Occipital lobe (tissue), 2 donors: ENCODE measurements around the gene PKN1. TPM values are rescaled to one million over a fixed set of nuclear protein-coding genes. Genes with fewer than 3 reads are reported as not detected.
"Not testable (repeated sequence)": the region's sequence is repeated elsewhere in the genome, so short reads cannot be mapped to it uniquely, and the experiment has no call there.

Experiments used
- DNase-seq: peaks from one replicate; lab custom pipeline; 2025; lab: John Stamatoyannopoulos, UW
- total RNA-seq: library from RNA; depleted of rRNA; stranded (reverse); fragments of >200 nt; gene quantifications from one replicate; pipeline ENCODE4 v1.2.3, GENCODE V29; 2014

PKN1 gene
- total RNA-seq, 1 donor from 2014 or later = 86.3 TPM

- no peak for DNase-seq
Observed at GRCh38 chr19:14482172-14482941, 49.3 kb downstream of the PKN1 start.

DNA sequence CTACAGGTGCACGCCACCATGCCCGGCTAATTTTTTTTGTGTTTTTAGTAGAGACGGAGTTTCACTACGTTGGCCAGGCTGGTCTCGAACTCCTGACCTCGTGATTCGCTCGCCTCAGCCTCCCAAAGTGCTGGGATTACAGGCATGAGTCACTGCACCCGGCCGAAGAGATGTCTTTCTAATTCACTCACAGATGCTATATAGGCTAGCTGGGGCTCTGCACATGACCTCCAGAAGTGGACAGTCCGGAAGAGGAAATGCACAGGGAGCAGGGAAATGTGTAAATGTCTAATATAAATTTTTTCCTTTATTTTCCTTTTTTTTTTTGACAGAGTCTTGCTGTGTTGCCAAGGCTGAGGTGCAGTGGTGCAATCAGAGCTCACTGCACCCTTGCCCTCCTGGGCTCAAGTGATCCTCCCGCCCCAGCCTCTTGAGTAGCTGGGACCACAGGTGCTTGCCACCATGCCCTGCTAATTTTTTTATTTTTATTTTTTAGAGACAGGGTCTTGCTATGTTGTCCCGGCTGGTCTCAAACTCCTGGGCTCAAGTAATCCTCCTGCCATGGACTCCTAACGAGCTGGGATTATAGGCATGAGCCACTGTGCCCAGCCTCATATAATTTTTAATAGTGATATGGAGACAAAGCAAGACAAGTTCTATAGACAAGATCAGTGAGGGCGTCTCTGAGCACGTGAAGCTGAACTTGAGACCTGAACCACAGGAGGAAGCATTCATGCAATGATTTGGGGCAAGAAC lies 54.4 kb downstream of the PKN1 start:
- DNase-seq = no peak

GRCh38 chr19:14492756-14493337 lies 59.7 kb downstream of the PKN1 start:
- DNase-seq = no peak

GRCh38 chr19:14494411-14494810 lies 61.3 kb downstream of the PKN1 start:
- DNase-seq = no peak

DNA sequence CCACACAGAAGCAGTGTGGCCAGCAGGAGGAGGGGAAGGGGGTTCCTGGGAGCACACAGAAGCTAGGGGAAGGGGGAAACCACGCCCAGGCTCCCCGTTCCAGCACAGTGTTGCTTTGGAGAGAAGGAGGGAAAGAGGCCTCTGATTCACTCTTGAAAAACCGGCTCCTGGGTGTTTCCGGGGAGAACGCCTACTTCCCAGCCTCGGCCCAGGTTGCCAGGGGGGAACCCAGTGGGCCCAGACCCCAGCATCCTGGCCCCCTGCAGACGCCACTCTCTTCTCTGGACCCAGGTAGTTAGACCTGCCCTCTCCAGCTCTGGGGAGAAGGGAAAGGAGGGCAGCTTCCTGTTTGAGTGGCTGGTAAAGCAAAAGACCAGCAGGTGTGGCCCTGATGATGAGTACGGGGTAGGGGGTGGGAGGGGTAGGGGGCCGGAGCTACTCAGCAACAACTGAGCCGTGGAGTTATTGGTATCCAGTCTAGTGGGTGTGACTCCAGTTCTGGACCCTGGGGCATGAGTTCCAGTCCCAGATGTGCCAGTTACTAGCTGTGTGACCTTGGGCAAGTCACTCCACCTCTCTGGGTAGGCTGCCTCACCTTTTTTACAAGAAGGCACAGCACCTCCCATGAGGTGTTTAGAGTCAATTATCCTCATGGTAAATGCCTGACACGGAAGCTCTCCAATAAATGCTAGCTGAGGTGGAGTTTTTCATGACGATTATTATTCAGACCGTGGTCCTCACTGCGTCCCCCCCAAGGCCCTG lies 62.0 kb downstream of the PKN1 start:
- no peak for DNase-seq

DNA sequence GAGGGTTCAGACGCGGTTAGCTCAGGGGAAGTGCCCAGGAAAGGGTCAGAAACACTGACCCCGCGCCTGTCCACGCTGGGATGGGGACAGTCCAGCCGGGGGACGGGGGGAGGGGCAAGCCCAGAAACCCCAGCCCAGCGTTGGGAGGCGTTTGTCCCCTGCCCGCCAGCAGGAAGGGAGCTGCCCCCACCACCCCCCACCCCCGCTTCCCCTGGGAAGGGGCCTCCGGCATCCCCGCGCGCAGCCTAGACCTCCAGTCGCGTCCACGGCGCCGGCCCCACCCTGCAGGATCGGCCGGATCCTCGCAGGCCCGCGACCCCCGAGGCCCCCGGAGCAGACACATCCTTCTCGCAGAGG lies 62.5 kb downstream of the PKN1 start:
- DNase-seq = no peak

DNA sequence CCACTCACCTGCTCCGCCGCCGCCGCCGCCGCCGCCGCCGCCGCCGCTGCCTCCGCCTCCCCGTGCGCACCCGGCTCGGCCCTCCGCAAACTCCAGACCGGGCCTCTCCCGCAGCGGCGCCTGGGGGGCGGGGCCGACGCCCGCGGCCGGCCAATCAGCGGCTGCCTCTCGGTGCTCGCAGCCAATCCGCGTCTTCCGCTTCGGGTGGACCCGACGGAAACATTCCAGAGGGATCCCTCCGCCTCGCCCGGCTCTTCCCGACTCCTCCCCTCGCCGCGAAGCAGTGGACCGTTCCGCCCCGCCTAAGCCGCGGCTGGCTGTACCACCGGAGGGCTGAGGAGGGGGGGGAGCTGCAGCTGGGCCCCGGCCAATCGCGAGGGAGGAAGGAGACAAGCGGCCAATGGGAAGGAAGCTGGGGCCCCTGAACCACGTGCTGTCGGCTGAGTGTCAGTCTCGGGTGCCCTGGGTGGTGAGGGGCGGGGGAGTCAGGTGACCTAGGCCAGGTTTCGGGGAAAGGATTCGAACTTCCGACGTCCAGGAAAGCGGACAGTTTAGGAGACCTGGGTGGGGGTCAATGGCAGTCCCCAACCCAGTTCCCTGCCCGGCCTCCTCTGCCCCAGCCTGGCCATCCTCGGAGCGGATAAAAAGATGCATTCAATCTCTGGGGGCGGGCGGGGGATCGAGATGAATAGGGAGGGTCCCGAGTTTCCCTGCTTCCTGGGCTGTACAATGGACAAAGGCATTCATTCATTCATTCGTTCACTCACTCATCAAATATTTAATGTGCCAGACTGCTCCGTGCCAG lies 63.1 kb downstream of the PKN1 start, which contains the start of gene GIPC1:
TSS of gene GIPC1 (minus strand) at position 99 of the 805 bp plus-strand sequence. CDS start 13,151 bp downstream, outside the sequence.
- peak; percentile 97 for DNase-seq

DNA sequence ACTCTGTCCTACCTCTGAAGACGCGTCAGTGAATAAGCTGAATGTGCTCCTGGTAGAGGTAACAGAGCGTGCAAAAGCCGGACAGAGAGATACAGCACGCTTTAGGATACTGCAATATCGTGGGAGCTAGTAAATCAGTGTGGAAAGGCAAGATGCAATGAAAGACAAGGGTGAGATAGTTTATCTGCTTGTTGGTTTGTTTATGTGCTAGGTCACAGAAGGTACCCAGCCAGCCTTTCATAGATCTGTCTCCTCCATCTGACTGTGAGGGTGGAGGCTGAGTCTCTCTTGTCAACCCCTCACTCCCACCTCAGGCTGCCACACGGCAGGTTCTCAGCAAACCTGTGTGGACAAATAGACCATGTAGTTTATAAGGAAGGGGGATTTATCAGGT lies 63.7 kb downstream of the PKN1 start:
- DNase-seq = no peak

- DNase-seq = peak; percentile 25
Observed at GRCh38 chr19:14497228-14497921, 64.3 kb downstream of the PKN1 start.

- DNase-seq = no peak
Observed at GRCh38 chr19:14502334-14503092, 69.4 kb downstream of the PKN1 start.

- DNase-seq = no peak
Observed at GRCh38 chr19:14503285-14503684, 70.2 kb downstream of the PKN1 start.

DNA sequence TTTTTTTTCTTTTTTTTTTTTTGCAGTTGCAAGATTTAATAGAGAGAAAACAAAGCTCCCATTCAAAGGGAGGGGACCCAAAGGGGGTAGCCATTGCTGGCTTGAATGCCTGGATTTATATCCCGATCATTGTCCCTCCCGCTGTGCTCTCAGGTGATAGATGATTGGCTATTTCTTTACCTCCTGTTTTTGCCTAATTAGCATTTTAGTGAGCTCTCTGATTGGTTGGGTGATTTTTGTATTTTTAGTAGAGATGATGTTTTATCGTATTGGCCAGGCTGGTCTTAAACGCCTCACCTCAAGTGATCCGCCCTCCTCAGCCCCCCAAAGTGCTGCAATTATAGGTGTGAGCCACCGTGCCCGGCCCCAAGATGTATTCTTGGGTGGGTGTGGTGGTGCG lies 71.5 kb downstream of the PKN1 start:
- DNase-seq = not testable (repeated sequence)

DNA sequence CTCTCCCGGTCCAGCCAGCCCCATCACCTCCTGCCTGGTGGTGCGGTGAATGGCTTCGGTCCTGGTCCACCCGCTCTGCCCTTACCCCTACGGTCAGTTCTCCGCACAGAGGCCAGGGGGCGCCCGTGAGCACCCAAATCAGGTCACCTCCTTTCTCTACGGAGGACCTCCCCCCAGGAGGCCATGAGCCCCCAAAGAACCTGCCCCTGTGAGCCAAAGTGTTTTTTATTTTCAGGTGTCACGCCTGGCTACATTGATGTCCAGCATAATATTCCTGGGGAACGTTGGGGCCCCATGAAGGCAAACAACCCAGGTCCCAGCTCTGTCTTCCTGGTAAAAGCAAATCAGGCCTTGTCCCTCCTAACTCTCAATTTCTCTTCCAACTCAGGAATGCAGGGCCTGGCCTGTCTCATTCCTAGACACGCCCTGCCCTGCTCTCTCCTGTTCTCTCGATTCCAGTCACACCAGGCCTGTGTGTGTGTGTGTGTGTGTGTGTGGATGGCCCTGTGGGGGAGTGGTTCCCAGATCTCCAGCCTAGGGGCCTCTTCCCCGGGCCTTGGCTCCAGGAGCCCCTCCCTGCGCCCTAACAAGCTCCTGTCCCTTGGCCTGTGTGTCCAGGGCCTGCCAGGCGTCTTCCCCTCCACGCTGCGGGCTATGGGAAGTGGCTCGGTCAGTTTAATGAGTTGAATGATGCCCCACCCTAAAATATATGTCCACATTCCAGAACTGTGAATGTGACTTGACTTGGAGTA lies 72.6 kb downstream of the PKN1 start:
- DNase-seq = no peak

GRCh38 chr19:14507704-14508542 lies 74.8 kb downstream of the PKN1 start:
- no peak for DNase-seq

DNA sequence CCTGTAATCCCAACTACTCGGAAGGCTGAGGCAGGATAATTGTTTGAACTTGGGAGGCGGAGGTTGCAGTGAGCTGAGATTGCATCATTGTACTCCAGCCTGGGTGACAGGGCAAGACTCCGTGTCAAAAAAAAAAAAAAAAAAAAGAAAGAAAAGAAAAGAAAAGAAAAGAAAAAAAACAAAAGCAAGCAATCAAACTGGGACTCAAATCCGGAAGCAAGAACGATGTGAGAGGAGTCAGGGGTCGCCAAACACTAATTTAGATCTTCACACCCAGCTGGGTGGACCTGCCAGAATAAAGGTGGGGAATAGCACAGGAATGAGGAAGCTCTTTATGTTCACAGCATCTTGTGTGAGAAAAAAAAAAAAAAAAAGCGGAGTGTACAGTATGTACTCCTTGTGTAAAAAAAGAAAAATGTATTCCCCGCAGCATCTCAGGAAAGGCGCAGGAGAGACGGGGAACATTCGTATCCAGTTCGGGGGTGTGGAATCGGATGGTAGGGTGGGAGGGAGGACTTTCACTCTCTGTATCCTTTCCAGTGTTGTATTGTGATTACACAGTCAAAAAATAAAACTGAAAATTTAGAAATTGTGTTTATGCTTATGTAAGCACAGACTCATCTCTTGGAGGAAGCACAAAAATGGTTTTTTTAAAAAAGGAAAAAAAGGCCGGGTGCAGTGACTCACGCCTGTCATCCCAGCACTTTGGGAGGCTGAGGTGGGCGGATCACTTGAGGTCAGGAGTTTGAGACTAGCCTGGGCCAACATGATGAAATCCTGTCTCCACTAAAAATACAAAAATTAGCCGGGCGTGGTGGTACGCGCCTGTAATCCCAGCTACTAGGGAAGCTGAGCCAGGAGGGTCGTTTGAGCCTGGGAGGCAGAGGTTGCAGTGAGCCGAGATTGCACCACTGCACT lies 77.5 kb downstream of the PKN1 start:
- DNase-seq = peak; percentile 69

DNA sequence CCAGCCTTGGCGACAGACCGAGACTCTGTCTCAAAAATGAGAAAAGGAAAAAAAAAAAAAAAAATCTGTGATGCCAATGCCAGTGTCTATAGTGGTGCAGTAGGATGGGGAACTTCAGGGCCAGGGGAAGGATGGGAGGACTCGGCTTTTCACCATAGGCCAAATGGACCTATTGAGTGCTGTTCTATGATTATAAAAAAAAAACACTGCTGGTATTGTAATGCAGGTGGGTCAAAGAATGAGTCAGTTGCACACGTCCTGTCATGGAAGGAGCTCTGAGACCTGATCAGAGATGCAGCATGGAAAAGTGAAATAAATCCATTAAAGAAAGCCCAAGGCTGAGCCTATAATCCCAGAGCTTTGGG lies 78.1 kb downstream of the PKN1 start:
- DNase-seq = no peak
